ENCODE data around the gene RDH8. TPM values are rescaled to one million over a fixed set of nuclear protein-coding genes. Genes with fewer than 3 reads are reported as not detected.

The RDH8 gene, protein sequence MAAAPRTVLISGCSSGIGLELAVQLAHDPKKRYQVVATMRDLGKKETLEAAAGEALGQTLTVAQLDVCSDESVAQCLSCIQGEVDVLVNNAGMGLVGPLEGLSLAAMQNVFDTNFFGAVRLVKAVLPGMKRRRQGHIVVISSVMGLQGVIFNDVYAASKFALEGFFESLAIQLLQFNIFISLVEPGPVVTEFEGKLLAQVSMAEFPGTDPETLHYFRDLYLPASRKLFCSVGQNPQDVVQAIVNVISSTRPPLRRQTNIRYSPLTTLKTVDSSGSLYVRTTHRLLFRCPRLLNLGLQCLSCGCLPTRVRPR
- total RNA-seq, result not detected

DNA sequence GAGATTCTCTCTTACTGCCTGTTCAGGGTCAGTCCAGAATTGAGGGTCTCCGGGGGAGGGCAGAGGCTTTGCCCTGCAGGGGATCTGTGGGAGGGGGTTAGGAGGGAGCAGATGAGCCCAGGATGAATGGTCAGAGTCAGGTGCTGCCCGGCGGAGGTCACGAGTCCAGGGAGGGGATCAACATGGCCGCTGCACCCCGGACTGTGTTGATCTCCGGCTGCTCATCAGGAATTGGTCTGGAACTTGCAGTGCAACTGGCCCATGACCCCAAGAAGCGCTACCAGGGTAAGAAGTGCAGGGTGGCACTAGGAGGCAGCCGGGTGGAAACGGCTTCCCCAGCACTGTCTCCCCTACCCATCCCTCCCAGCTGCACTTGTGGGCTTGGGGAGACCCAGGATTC is at the start of gene RDH8:
Gene RDH8 (plus strand): TSS at position 168 of the 400 bp plus-strand sequence. CDS start 15 bp downstream, at position 183.
- peaks cover 38% of the 10 kb centered on the region for H3K27me3 Mint-ChIP-seq
- ChIA-PET POLR2A (no interaction called here), CTCF (interaction anchor here (1.8 to 1.9 kb wide), 2 partner anchors 13 to 14 kb away, joined by 4 to 6 read pairs; no protein-coding TSS in a partner anchor)
- H3K27ac Mint-ChIP-seq, result no peak within 1 kb of the TSS
- H3K4me3 Mint-ChIP-seq, result no peak within 1 kb of the TSS
- no peak for ATAC-seq
- no peak for DNase-seq
- intact Hi-C loops (cut with DNase I, micrococcal nuclease), result no loop called here
- H3K9me3 Mint-ChIP-seq (ENCODE audit: low read depth), result no peaks in the 10 kb centered on the region
- peaks cover 12% of the 10 kb centered on the region for H3K4me1 Mint-ChIP-seq
- no peaks in the 10 kb centered on the region for H3K36me3 Mint-ChIP-seq (ENCODE audit: low read depth)

DNA sequence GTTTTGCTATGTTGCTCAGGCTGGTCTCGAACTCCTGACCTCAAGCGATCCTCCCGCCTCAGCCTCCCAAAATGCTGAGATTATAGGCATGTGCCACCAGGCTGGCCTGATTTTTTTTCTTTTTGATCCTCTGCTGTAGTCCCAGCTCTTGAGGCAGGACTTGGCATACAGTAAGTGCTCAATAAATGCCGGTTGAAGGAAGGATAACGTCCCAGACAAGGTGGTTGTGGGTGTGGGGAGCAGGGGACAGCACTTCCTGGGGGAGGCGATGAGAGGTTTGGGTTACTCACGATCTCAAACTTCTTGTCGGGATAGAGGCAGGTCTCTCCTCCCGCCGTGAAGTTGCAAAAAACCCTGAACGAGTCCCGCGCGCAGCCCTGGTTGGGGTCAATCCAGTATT is 47.3 kb upstream of the RDH8 start:
- CTCF ChIA-PET, result no interaction called here

DNA sequence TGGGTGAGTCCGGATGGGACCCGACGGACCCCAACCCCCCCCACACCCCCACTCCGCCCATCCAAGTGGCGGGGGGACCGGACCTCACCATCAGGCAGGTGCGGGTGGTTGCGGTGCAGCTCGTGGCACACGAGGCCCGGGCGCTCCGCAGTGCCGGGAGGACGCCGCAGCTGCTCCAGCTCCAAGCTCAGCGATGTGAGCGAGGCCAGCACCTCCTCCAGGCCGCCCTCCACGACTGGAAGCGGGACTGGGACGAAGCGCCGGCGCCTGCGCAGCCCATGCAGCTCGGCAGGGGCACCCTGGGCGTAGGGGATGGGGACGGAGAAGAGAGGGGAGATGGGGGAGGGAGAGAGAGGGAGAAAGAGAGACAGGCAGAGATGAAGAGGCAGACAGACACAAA is 46.8 kb upstream of the RDH8 start:
- POLR2A ChIA-PET, result no interaction called here
- Mint-ChIP-seq H3K4me1 (peaks cover 5% of the 10 kb centered on the region), H3K4me3 (no peak overlapping the region), H3K27ac (no peak overlapping the region), H3K27me3 (peaks cover 36% of the 10 kb centered on the region), H3K9me3 (ENCODE audit: low read depth) (no peaks in the 10 kb centered on the region), H3K36me3 (ENCODE audit: low read depth) (no peaks in the 10 kb centered on the region)
- no peak for DNase-seq
- intact Hi-C loops (cut with DNase I, micrococcal nuclease), result no loop called here
- CTCF ChIA-PET, result no interaction called here
- ATAC-seq, result no peak

More for the DNA sequence above, 47.3 kb upstream of the RDH8 start:
- Mint-ChIP-seq H3K4me3 (no peak overlapping the region), H3K9me3 (ENCODE audit: low read depth) (no peaks in the 10 kb centered on the region), H3K36me3 (ENCODE audit: low read depth) (no peaks in the 10 kb centered on the region), H3K4me1 (peaks cover 5% of the 10 kb centered on the region), H3K27ac (no peak overlapping the region), H3K27me3 (peaks cover 37% of the 10 kb centered on the region)
- ATAC-seq (no peak), DNase-seq (no peak)
- POLR2A ChIA-PET, result no interaction called here
- intact Hi-C loops (cut with DNase I, micrococcal nuclease), result no loop called here

DNA sequence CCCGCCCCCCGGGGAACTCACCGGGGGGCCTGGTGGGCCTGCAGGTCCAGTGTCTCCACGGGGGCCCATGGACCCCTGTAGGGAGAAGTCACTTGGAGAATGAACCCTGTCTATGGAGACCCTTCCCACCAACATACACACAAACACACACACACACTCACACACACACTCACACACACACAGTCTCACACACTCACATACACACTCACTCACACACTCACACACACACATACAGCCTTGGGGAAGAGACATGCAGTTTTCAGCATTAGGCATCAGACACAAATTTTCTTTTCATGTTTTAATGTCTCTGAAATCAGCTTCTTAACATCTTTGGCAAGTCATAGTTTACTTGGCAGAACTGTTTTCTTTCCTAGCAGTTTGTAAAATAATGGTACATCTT is 46.0 kb upstream of the RDH8 start:
- no peaks in the 10 kb centered on the region for H3K9me3 Mint-ChIP-seq (ENCODE audit: low read depth)
- peaks cover 35% of the 10 kb centered on the region for H3K27me3 Mint-ChIP-seq
- no peak overlapping the region for H3K4me3 Mint-ChIP-seq
- intact Hi-C loops (cut with DNase I, micrococcal nuclease), result no loop called here
- CTCF ChIA-PET, result no interaction called here
- no peak for ATAC-seq
- DNase-seq, result no peak
- H3K27ac Mint-ChIP-seq, result no peak overlapping the region
- no peaks in the 10 kb centered on the region for H3K36me3 Mint-ChIP-seq (ENCODE audit: low read depth)
- H3K4me1 Mint-ChIP-seq, result peaks cover 5% of the 10 kb centered on the region
- POLR2A ChIA-PET, result no interaction called here

DNA sequence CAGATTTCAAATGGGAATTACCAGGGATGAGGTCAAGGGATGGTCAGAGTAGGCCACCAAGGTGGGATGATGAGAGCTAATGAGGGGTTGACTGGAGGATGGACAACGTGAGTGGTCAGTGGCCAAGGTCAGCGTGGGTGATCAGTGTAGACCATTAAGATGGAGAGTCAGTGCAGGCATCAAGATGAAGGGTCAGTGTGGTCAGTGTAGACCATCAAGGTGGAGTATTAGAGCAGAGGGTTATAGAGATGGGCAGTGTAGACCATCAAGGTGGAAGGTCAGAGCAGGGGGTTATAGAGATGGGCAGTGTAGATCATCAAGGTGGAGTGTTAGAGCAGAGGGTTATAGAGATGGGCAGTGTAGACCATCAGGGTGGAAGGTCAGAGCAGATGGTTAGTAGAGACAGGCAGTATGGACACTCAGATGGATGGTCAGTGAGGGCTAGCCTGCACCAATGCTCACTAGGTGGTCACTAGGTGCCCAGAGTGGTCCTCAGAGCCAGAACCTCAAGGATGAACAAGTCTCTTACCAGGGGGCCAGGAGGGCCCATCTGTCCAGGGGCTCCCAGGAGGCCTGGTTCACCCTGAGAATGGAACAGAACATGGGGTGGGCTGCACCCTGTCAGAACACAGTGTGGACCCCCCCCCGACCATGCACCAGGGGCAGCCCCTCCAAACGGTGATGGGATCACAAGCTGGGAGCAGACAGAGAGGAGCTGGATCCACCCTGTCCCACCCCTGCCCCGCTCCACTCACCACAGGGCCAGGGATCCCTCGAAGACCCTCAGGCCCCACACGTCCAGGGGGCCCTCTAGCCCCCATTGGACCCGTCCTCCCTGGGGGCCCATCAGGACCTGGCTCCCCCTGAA is 44.2 kb upstream of the RDH8 start:
- H3K27me3 Mint-ChIP-seq, result peaks cover 29% of the 10 kb centered on the region
- CTCF ChIA-PET, result no interaction called here
- POLR2A ChIA-PET, result interaction anchor here (0.6 kb wide), 1 partner anchor 532 kb away, joined by 3 read pairs; no protein-coding TSS in a partner anchor
- H3K4me1 Mint-ChIP-seq, result peaks cover 5% of the 10 kb centered on the region
- H3K27ac Mint-ChIP-seq, result no peak overlapping the region
- no peak for DNase-seq
- ATAC-seq, result no peak
- H3K9me3 Mint-ChIP-seq (ENCODE audit: low read depth), result no peaks in the 10 kb centered on the region
- intact Hi-C loops (cut with DNase I, micrococcal nuclease), result no loop called here
- H3K36me3 Mint-ChIP-seq (ENCODE audit: low read depth), result no peaks in the 10 kb centered on the region
- H3K4me3 Mint-ChIP-seq, result no peak overlapping the region

DNA sequence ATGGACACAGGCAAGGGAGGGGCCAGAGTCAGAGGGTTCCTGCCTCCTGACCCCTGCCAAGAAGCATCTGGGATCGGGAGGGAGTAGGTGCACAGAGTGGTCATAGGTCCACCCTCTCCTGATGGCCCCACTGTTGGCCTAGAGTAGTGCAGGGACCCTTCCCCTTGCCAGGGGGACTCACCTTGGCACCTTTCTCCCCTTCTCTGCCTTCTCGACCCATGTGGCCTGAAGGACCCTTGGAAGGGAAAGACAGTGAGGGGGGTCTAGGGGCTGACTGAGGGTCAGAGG is 43.7 kb upstream of the RDH8 start:
- ChIA-PET CTCF (no interaction called here), POLR2A (interaction anchor here (0.6 kb wide), 1 partner anchor 531 kb away, joined by 3 read pairs; no protein-coding TSS in a partner anchor)
- Mint-ChIP-seq H3K36me3 (ENCODE audit: low read depth) (no peaks in the 10 kb centered on the region), H3K4me1 (peaks cover 5% of the 10 kb centered on the region), H3K4me3 (no peak overlapping the region), H3K27me3 (peaks cover 29% of the 10 kb centered on the region), H3K27ac (no peak overlapping the region), H3K9me3 (ENCODE audit: low read depth) (no peaks in the 10 kb centered on the region)
- intact Hi-C loops (cut with DNase I, micrococcal nuclease), result no loop called here
- ATAC-seq, result no peak
- no peak for DNase-seq

DNA sequence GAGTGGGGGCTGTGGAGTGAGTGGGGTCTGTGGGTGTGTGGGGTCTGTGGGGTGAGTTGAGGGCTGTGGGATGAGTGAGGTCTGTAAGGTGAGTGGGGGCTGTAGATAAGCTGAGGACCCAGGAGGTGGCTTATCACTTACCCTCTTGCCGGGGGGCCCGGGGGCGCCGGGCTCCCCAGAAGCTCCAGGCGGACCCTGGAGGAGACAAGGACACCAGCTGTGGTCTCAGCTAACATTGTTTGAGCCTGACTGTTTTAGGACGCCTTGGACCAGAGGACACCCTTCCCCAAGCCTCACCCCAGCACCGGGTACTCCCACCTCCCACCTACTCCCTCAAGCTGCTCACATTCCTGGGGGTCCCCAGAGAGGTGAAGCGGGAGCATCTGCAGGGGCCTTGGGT is 42.8 kb upstream of the RDH8 start:
- ChIA-PET POLR2A (no interaction called here), CTCF (interaction anchor here (0.7 to 1.1 kb wide), 2 partner anchors 18 to 30 kb away, joined by 3 to 6 read pairs; no protein-coding TSS in a partner anchor)
- no peak overlapping the region for H3K4me3 Mint-ChIP-seq
- intact Hi-C loops (cut with DNase I, micrococcal nuclease), result no loop called here
- H3K9me3 Mint-ChIP-seq (ENCODE audit: low read depth), result no peaks in the 10 kb centered on the region
- peaks cover 28% of the 10 kb centered on the region for H3K27me3 Mint-ChIP-seq
- ATAC-seq (no peak), DNase-seq (no peak)
- H3K4me1 Mint-ChIP-seq, result peaks cover 5% of the 10 kb centered on the region
- H3K27ac Mint-ChIP-seq, result no peak overlapping the region
- H3K36me3 Mint-ChIP-seq (ENCODE audit: low read depth), result no peaks in the 10 kb centered on the region

DNA sequence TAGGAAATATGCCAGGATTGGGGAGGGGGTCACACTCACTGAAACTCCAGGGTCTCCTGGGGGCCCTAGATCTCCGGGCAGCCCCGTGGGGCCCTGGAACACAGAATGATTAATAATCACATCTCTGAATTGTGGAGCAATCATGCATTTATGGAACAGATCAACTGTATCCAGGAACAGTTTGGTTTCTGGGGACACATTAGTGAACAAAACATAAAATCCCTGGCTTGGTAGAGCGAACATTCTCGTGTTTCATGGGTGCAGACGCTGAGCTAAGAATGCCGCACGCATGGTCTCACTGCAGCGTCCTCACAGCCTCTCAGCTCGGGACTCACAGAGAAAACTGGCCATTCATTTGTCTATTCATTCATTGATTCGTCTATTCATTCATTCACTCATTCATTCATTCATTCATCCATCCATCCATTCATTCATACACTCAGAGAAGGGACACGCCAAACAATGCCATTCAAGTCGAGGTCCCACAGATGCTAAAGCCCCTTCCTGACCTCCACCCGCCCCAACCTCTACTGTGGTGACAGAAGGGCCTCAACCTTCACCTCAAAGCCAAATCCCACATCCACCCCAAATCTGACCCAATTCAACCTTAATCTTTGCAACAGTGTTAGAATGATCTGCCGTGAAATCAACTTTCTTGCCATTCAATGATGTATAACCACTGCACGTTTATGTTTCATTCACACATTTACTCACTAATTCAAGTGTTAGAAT is 42.0 kb upstream of the RDH8 start:
- H3K4me3 Mint-ChIP-seq, result no peak overlapping the region
- peaks cover 22% of the 10 kb centered on the region for H3K27me3 Mint-ChIP-seq
- no peak overlapping the region for H3K27ac Mint-ChIP-seq
- H3K4me1 Mint-ChIP-seq, result peaks cover 5% of the 10 kb centered on the region
- ATAC-seq, result no peak
- POLR2A ChIA-PET, result no interaction called here
- H3K9me3 Mint-ChIP-seq (ENCODE audit: low read depth), result no peaks in the 10 kb centered on the region
- intact Hi-C loops (cut with DNase I, micrococcal nuclease), result no loop called here
- no peaks in the 10 kb centered on the region for H3K36me3 Mint-ChIP-seq (ENCODE audit: low read depth)
- CTCF ChIA-PET, result interaction anchor here (0.7 kb wide), 1 partner anchor 29 kb away, joined by 3 read pairs; no protein-coding TSS in a partner anchor
- no peak for DNase-seq

DNA sequence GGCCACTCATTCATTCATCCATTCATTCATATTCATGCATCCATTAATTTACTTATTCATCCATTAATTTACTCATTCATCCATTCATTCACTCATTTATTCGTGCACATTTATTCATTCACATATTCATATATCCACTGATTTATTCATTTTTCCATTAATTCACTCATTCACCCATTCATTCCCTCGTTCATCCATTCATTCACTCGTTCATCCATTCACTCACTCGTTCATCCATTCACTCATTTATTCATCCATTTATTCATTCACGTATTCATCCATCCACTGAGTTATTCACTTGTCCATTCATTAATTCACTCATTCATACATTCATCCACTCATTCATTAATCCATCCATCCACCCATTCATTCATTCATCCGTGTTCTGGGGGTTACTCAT is 41.2 kb upstream of the RDH8 start:
- POLR2A ChIA-PET, result no interaction called here
- Mint-ChIP-seq H3K4me1 (peaks cover 2% of the 10 kb centered on the region), H3K27ac (no peak overlapping the region), H3K4me3 (no peak overlapping the region), H3K9me3 (ENCODE audit: low read depth) (no peaks in the 10 kb centered on the region), H3K27me3 (peaks cover 17% of the 10 kb centered on the region), H3K36me3 (ENCODE audit: low read depth) (no peaks in the 10 kb centered on the region)
- intact Hi-C loops (cut with DNase I, micrococcal nuclease), result no loop called here
- ATAC-seq (no peak), DNase-seq (no peak)
- CTCF ChIA-PET, result no interaction called here

DNA sequence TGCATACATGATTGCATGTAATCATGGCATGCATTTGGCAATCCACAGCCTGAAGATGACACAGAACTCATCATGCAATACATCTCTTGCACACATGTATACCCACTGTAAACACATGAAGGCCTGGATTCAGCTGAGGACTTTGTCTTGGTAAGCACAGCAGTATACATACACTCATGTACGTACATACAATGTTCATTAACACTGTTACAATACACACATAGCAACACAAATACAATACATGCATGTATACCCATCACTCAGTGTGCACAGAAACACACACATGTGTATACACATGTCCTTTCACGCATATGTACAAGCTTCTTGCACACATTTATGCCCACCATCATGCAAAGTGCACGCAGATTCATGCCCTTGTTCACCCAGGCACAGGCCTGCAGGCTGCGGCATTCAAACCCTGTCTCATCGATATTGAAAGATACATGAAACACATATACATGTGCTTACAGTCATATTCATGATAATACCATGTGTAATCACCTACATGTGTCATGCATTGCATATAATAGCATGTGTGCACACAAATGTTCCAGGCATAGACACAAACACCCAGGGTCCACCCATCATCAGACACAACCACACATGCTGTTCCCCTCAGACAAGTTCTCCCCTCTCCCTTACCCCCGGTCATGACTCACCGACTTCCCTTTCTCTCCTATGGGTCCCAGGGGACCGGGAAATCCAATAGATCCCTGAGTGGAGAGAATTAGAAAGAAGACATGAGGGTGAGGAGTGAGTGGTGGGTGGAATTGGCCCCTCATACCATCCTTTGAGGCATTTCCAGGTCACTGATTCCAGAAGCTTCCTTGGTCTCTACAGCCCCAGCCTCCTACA is 31.6 kb upstream of the RDH8 start:
- CTCF ChIA-PET, result interaction anchor here (0.6 to 2.2 kb wide), 3 partner anchors 18 to 50 kb away, joined by 3 to 7 read pairs (median 4); no protein-coding TSS in a partner anchor
- DNase-seq, result no peak
- Mint-ChIP-seq H3K36me3 (ENCODE audit: low read depth) (no peaks in the 10 kb centered on the region), H3K4me1 (no peaks in the 10 kb centered on the region), H3K4me3 (no peak overlapping the region), H3K9me3 (ENCODE audit: low read depth) (no peaks in the 10 kb centered on the region), H3K27ac (no peak overlapping the region), H3K27me3 (no peaks in the 10 kb centered on the region)
- POLR2A ChIA-PET, result no interaction called here
- intact Hi-C loops (cut with DNase I, micrococcal nuclease), result no loop called here
- no peak for ATAC-seq

DNA sequence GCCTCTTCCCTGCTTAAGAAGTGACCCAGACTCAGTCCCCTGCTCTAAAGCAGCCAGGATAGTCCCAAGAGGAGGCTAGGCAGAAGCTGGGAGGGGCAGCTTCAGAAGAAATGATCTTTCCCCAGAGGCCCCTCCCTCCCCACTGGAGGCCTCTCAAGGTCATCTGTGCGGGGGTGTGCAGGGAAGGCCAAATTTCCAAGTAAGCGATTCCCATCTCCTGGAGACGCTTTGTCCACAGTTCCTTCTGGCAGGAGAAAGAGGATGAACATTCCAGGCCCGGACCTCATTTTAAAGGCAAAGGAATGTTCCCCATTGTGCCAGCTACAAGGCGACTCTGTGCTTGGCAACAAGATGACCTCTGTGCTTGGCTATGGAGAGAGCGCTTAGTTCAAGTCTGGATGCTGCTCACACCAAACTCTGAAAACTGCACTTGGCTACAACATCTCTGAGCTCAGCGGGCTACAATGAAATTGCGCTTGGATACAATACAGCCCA is 26.4 kb upstream of the RDH8 start:
- CTCF ChIA-PET, result interaction anchor here (1.0 kb wide), 1 partner anchor 14 kb away, joined by 4 read pairs; no protein-coding TSS in a partner anchor
- POLR2A ChIA-PET, result no interaction called here
- Mint-ChIP-seq H3K9me3 (ENCODE audit: low read depth) (no peaks in the 10 kb centered on the region), H3K36me3 (ENCODE audit: low read depth) (no peaks in the 10 kb centered on the region), H3K4me3 (no peak overlapping the region), H3K4me1 (no peaks in the 10 kb centered on the region), H3K27me3 (peaks cover 2% of the 10 kb centered on the region), H3K27ac (no peak overlapping the region)
- intact Hi-C loops (cut with DNase I, micrococcal nuclease), result no loop called here
- ATAC-seq, result no peak
- DNase-seq, result no peak

Measured in activated CD4-positive, alpha-beta T cell treated with anti-CD3 and anti-CD28 coated beads for 36 hours (primary cell).